SK-N-MC (cell line): ENCODE measurements around the gene LEFTY1.

ENCODE experiments used
- DNase-seq: peaks from one replicate; pipeline ENCODE4 v3.0.0-alpha.2; 2011; ENCODE audit warnings: low read depth, low spot score
- H3K27ac ChIP-seq: fragments of 200-600 bp; sonication (generic); 2 replicates; pipeline ENCODE4 v1.5.1; 2016; ENCODE audit warnings: mixed run types
- H3K36me3 ChIP-seq: fragments of 200-600 bp; sonication (generic); 2 replicates; pipeline ENCODE4 v1.6.1; 2017; ENCODE audit warnings: antibody characterized with exemption, low read length, mixed read lengths; ENCODE audit not compliant: insufficient read depth
- H3K4me3 ChIP-seq: fragments of 200-600 bp; sonication (generic); 2 replicates; pipeline ENCODE4 v1.5.1; 2016
- H3K9ac ChIP-seq: fragments of 200-600 bp; sonication (generic); 2 replicates; pipeline ENCODE4 v1.8.0; 2017; ENCODE audit warnings: mixed run types, mixed read lengths; ENCODE audit not compliant: insufficient read length
- H3K9me3 ChIP-seq: fragments of 200-600 bp; sonication (generic); 2 replicates; pipeline ENCODE4 v1.6.1; 2017; ENCODE audit warnings: low read depth, mild to moderate bottlenecking, antibody characterized with exemption, low read length, moderate library complexity, mixed read lengths
- EZH2 ChIP-seq: fragments of 200-600 bp; sonication (generic); IDR thresholded peaks from one replicate; pipeline ENCODE4 v1.6.1; 2017; ENCODE audit warnings: antibody characterized with exemption
- FOXP2 ChIP-seq: optimal IDR thresholded peaks from 2 replicates; pipeline ENCODE3; 2011; ENCODE audit warnings: mild to moderate bottlenecking, moderate library complexity; ENCODE audit not compliant: insufficient read depth; ENCODE audit errors: extremely low read length, control extremely low read depth
- POLR2AphosphoS5 ChIP-seq: IDR thresholded peaks from 2 replicates; pipeline ENCODE4 v1.6.1; 2012; ENCODE audit warnings: mild to moderate bottlenecking, low read depth, low read length, borderline replicate concordance

Gene LEFTY1

DNA sequence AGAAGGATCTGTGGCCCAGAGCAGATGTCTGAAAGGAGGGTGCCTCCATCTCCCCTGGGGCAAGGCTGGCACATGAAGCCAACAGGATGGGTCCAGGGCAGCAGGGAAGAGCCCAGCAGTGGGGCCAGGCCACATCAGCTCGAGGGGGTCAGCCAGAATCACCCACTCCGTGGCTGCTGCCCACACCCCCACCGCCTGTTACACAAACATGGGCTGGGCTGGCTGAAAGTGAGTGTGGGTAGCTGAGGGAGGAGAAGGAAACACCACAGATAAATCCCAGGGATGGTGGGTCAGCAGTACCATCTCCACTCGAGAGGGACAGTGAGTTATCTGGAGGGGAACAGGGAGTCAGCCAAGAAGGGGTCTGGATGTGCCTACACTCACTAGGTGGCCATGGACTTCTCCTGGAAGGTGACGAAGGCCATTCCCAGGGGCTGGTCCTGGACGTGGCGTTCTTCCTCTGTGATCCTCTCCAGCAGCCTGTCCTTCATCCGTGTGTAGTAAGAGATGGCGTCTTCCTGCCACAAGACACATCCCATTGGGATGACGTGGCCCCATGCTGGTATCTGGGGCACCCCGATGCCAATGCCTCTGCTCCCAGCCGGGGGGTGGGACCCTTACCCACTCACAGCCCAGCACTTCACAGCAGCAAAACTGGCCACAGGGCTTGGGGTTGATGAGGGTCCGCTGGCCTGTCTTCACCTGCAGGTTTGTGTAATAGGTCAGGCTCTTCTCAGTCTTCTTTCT lies 26.9 kb downstream of the LEFTY1 start:
- H3K4me3 ChIP-seq: no peak overlapping the region
- H3K9me3 ChIP-seq: no peaks in the 10 kb centered on the region
- no peak for TF ChIP-seq FOXP2
- TF ChIP-seq EZH2: no peak
- TF ChIP-seq POLR2AphosphoS5: no peak
- DNase-seq: no peak
- no peak overlapping the region for H3K27ac ChIP-seq
- H3K36me3 ChIP-seq: no peaks in the 10 kb centered on the region; the same call in 1 of the 2 replicates
- H3K9ac ChIP-seq: no peak overlapping the region

DNA sequence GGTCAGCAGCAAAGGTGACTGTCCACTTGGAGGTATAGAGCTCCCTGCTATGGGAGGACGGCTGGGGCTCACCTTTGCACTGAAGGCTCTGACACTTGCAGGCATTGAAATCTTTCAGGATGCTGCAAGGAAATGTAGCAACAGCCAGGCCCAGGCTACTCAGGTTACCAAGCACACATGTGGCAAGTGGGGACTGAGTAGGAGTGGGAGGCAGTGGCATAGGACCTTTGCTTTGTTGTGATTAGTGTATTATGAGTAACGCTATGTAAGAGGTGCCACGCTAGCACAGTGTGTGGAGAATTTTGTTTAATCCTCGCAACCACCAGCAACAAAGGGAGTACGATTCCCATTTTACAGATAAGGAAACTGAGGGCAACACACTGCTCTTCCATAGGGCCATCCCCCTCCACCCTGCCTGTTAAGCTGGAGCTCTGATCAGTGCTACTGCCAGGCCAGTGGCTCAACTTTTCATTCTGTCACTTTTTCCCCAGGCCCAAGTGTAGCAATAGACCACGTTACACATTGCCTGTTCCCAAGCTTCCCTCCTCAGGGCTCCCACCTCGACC lies 28.0 kb downstream of the LEFTY1 start:
- Histone ChIP-seq H3K9ac (no peak overlapping the region), H3K36me3 (no peaks in the 10 kb centered on the region; the same call in 1 of the 2 replicates), H3K9me3 (no peaks in the 10 kb centered on the region), H3K4me3 (no peak overlapping the region), H3K27ac (no peak overlapping the region)
- DNase-seq: no peak
- TF ChIP-seq POLR2AphosphoS5 (no peak), FOXP2 (no peak), EZH2 (no peak)

- no peak for DNase-seq
- Histone ChIP-seq H3K9ac (no peak overlapping the region), H3K36me3 (no peaks in the 10 kb centered on the region; the same call in 1 of the 2 replicates), H3K9me3 (no peaks in the 10 kb centered on the region), H3K27ac (no peak overlapping the region), H3K4me3 (no peak overlapping the region)
- TF ChIP-seq FOXP2 (no peak), POLR2AphosphoS5 (no peak), EZH2 (no peak)
Measured at GRCh38 chr1:225860107-225860506, 28.8 kb downstream of the LEFTY1 start.

GRCh38 chr1:225859151-225859550 lies 29.8 kb downstream of the LEFTY1 start:
- no peak overlapping the region for H3K9ac ChIP-seq
- TF ChIP-seq POLR2AphosphoS5 (no peak), EZH2 (no peak), FOXP2 (no peak)
- no peak overlapping the region for H3K27ac ChIP-seq
- H3K9me3 ChIP-seq: no peaks in the 10 kb centered on the region
- DNase-seq: no peak
- H3K4me3 ChIP-seq: no peak overlapping the region
- H3K36me3 ChIP-seq: no peaks in the 10 kb centered on the region; the same call in 1 of the 2 replicates

- Histone ChIP-seq H3K9me3 (no peaks in the 10 kb centered on the region), H3K9ac (no peak overlapping the region), H3K36me3 (no peaks in the 10 kb centered on the region; the same call in 1 of the 2 replicates), H3K27ac (no peak overlapping the region), H3K4me3 (no peak overlapping the region)
- TF ChIP-seq POLR2AphosphoS5: no peak
- no peak for TF ChIP-seq FOXP2
- TF ChIP-seq EZH2: no peak
- DNase-seq: no peak
Measured at GRCh38 chr1:225857256-225857655, 31.7 kb downstream of the LEFTY1 start.

- Histone ChIP-seq H3K9ac (no peak overlapping the region), H3K36me3 (no peaks in the 10 kb centered on the region)
Measured at GRCh38 chr1:225855503-225856300, 33.2 kb downstream of the LEFTY1 start.

DNA sequence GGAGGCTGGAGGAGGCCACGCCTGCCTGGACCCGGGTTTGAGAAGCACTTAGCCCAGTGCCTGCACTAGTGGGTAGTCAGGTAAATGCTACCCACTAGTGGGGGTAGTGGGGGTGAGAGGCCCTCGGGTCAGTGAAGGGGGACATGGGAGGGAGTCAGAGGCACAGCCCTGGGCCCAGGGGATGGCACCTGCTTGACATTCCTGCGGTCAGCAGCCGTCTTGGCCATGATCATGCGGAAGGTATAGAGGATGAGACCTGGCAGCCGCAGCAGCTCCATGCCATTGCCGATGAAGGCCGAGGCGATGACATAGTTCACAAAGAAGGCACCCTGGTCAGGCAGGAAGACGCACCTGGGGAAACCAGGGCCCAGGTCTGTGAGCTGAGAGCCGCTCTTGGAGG lies 35.5 kb downstream of the LEFTY1 start:
- H3K9ac ChIP-seq: no peak overlapping the region
- DNase-seq: no peak
- TF ChIP-seq POLR2AphosphoS5 (no peak), EZH2 (no peak), FOXP2 (no peak)
- no peak overlapping the region for H3K27ac ChIP-seq
- no peaks in the 10 kb centered on the region for H3K36me3 ChIP-seq
- H3K4me3 ChIP-seq: no peak overlapping the region
- no peaks in the 10 kb centered on the region for H3K9me3 ChIP-seq

More at GRCh38 chr1:225855503-225856300, 33.2 kb downstream of the LEFTY1 start:
- TF ChIP-seq POLR2AphosphoS5 (no peak), FOXP2 (no peak), EZH2 (no peak)
- no peaks in the 10 kb centered on the region for H3K9me3 ChIP-seq
- no peak overlapping the region for H3K4me3 ChIP-seq
- H3K27ac ChIP-seq: no peak overlapping the region
- DNase-seq: no peak
